HepG2 (cell line): ENCODE data around the gene DCLK1. TPM values are rescaled to one million over a fixed set of nuclear protein-coding genes. Genes with fewer than 3 reads are reported as not detected.

Experiments used
- ATAC-seq: fragments of 200-7000 bp; cut with Tn5 transposase; 3 replicates; pipeline ENCODE4 v1.9.1; 2020; ENCODE audit warnings: mild to moderate bottlenecking, moderate library complexity
- BruUV-seq: library from RNA; stranded (reverse); fragments of 400-500 nt; replicated peaks from 2 replicates; lab custom pipeline; 2021; lab: Mats Ljungman, UMichigan
- CTCF ChIA-PET: fragments of 300-600 bp; formaldehyde crosslinking; extraction: SDS; loops from one replicate; lab custom pipeline; 2021; ENCODE audit warnings: low total read pairs, inconsistent platforms, low intra/inter-chr PET ratio; lab: Yijun Ruan, JAX
- POLR2A ChIA-PET: fragments of 350-600 bp; sonication (Branson Sonifier 250); formaldehyde crosslinking; loops from one replicate; lab custom pipeline; 2020; ENCODE audit warnings: antibody characterized with exemption, inconsistent platforms; lab: Yijun Ruan, JAX
- DNase-seq: peaks from one replicate; pipeline ENCODE4 v3.0.0-alpha.2; 2015; ENCODE audit warnings: low spot score
- FAIRE-seq: peaks from 3 replicates; lab custom pipeline; 2011; peaks lifted over from hg19 to GRCh38; lab: Jason Lieb, UNC
- H2AFZ ChIP-seq: one replicate; pipeline ENCODE4 v1.6.1; 2011; ENCODE audit warnings: low read length, inconsistent platforms
- H3K27ac ChIP-seq: fragments of 300-600 bp; 3 replicates; pipeline ENCODE4 v1.8.0; 2011; ENCODE audit warnings: mixed run types, mild to moderate bottlenecking, mixed read lengths, low read length, inconsistent platforms; ENCODE audit not compliant: insufficient read depth; ENCODE audit errors: extremely low read length
- H3K27me3 ChIP-seq, 2 experiments: fragments of 200-600 bp in 1 of 2; 2 replicates in 1 of 2; 3 replicates in 1 of 2; pipeline versions ENCODE4 v1.6.0 to v1.8.0; 2011; ENCODE audit warnings: low read length in 2 of 2, mild to moderate bottlenecking in 2 of 2, moderate library complexity in 2 of 2, inconsistent platforms in 1 of 2; ENCODE audit not compliant: insufficient read depth in 2 of 2, control insufficient read depth in 1 of 2
- H3K36me3 ChIP-seq, 2 experiments: fragments of 200-600 bp in 1 of 2; replicated peaks in 1 of 2; 2 replicates in 1 of 2; 3 replicates in 1 of 2; pipeline versions ENCODE4 v1.5.1 to v1.8.0; 2011; ENCODE audit warnings: low read length in 2 of 2, inconsistent platforms in 1 of 2; ENCODE audit not compliant: insufficient read depth in 2 of 2, control insufficient read depth in 1 of 2
- H3K4me1 ChIP-seq: 2 replicates; pipeline ENCODE4 v1.5.1; 2012; ENCODE audit warnings: low read length, inconsistent platforms; ENCODE audit not compliant: insufficient read depth
- H3K4me2 ChIP-seq: 2 replicates; pipeline ENCODE4 v1.6.0; 2011; ENCODE audit warnings: low read depth, low read length, inconsistent platforms
- H3K4me3 ChIP-seq, 3 experiments: fragments of 200-600 bp in 1 of 3; sonication (generic), shearing (Covaris generic) in 1 of 3; replicated peaks in 1 of 3; 2 replicates each; pipeline ENCODE4 v1.5.1; 2011 to 2016; ENCODE audit warnings: low read length in 3 of 3, inconsistent platforms in 2 of 3, low read depth in 2 of 3, mild to moderate bottlenecking in 2 of 3, control low read depth in 1 of 3, mixed read lengths in 1 of 3; ENCODE audit not compliant: insufficient read depth in 1 of 3
- H3K79me2 ChIP-seq: one replicate; pipeline ENCODE4 v1.6.1; 2011; ENCODE audit warnings: low read length, inconsistent platforms; ENCODE audit not compliant: insufficient read depth
- H3K9ac ChIP-seq: 2 replicates; pipeline ENCODE4 v1.6.0; 2011; ENCODE audit warnings: mild to moderate bottlenecking, low read depth, low read length, inconsistent platforms; ENCODE audit not compliant: insufficient read depth
- H3K9me3 ChIP-seq: 2 replicates; pipeline ENCODE4 v1.5.1; 2012; ENCODE audit warnings: mild to moderate bottlenecking, low read length
- H4K20me1 ChIP-seq: 2 replicates; pipeline ENCODE4 v1.6.0; 2011; ENCODE audit warnings: inconsistent platforms, mild to moderate bottlenecking, low read length, moderate library complexity; ENCODE audit not compliant: insufficient read depth
- FOXA3 ChIP-seq: IDR thresholded peaks from 2 replicates; pipeline ENCODE4 v1.6.1; 2016; ENCODE audit warnings: missing genetic modification reagents, missing compliant biosample characterization
- RFX1 ChIP-seq: fragments of 450-650 bp; IDR thresholded peaks from 2 replicates; pipeline ENCODE4 v1.6.1; 2017
- SATB2 ChIP-seq: sonication (generic); formaldehyde crosslinking; IDR thresholded peaks from 2 replicates; pipeline ENCODE4 v1.5.0; 2020; ENCODE audit warnings: missing genetic modification reagents
- SOX13 ChIP-seq, 3 experiments: fragments of 450-650 bp in 1 of 3; sonication (generic) in 1 of 3; formaldehyde crosslinking in 1 of 3; IDR thresholded peaks in 2 of 3; conservative IDR thresholded peaks in 1 of 3; 2 replicates each; pipeline versions ENCODE4 v1.5.0 to v1.6.1; 2016 to 2020; ENCODE audit warnings: antibody characterized with exemption in 1 of 3, mild to moderate bottlenecking in 1 of 3, missing compliant biosample characterization in 1 of 3, missing genetic modification reagents in 1 of 3, moderate library complexity in 1 of 3
- ZNF34 ChIP-seq: sonication (generic); formaldehyde crosslinking; IDR thresholded peaks from 2 replicates; pipeline ENCODE4 v1.4.0; 2020; ENCODE audit warnings: mild to moderate bottlenecking, missing genetic modification reagents, borderline replicate concordance
- ZNF790 ChIP-seq: sonication (generic); formaldehyde crosslinking; IDR thresholded peaks from 2 replicates; pipeline ENCODE4 v1.8.0; 2022; ENCODE audit warnings: missing genetic modification reagents, mild to moderate bottlenecking, borderline replicate concordance
- WGBS: methylation state at CpG from one replicate; pipeline ENCODE4 v1.1.6; 2017; ENCODE audit warnings: low lambda C conversion rate; 5-methylcytosine and 5-hydroxymethylcytosine counted together
- in situ Hi-C: cut with HindIII; loops from 2 replicates; pipeline ENCODE4 v1.10.0; 2017; ENCODE audit warnings: low pct_unique_long_range_greater_than_20kb; ENCODE audit not compliant: extremely low pct_ligation_motif_present
- intact Hi-C: fragments of 100-400 bp; cut with micrococcal nuclease; formaldehyde crosslinking; loops from one replicate; pipeline ENCODE4 v1.10.0; 2022; ENCODE audit not compliant: unreplicated experiment
- polyA plus RNA-seq, 8 experiments: library from polyadenylated mRNA; depleted of rRNA in 3 of 8; stranded (reverse) in 7 of 8; unstranded in 1 of 8; fragments of >200 nt; fragmentation: Illumina TruSeq in 4 of 8; extraction: Trizol in 4 of 8; gene quantifications; 2 replicates each; pipeline versions ENCODE4 v1.2.1 to v1.2.3, GENCODE V29; 2011 to 2016; ENCODE audit warnings: low read depth in 4 of 8, missing spikeins in 1 of 8, mixed read lengths in 1 of 8; ENCODE audit not compliant: insufficient read depth in 1 of 8
- total RNA-seq, 5 experiments: library from RNA; depleted of rRNA; stranded (reverse); fragments of >200 nt; fragmentation: Illumina TruSeq; extraction: Trizol; gene quantifications; 2 replicates each; pipeline ENCODE4 v1.2.3, GENCODE V29; 2016; ENCODE audit warnings: low read depth in 1 of 5
- TF ChIP-seq, protein P1 (sequence below): sonication (generic); formaldehyde crosslinking; IDR thresholded peaks from 2 replicates; pipeline ENCODE4 v1.4.0; 2020; ENCODE audit warnings: missing genetic modification reagents, mild to moderate bottlenecking, borderline replicate concordance

The DCLK1 gene
- total and polyA plus RNA-seq, 2 of the 13 experiments (the other 11 are each of a cell fraction or from before 2014, with no cell fraction given), result not detected

DNA sequence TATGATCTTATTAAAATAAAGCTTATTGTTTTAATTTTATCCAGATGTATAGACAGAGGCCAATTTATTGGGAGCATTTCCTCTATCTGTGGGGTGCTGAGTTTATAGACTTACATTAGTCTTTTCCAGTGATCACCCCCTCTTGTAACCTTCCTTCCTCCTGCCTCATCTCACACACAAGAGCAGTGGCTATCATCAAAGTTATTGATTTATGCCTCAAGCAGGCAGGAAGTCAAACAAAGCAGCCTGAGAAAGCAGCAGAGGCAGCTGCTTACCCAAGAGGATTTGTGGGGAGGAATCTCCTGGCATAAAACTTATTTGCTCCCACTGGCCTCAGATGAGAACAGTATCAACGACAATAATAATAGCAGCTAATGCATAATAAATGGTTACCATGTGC is 26.3 kb upstream of the DCLK1 start:
- CTCF ChIA-PET, result no interaction called here
- ATAC-seq, result no peak

GRCh38 chr13:36154567-36155291 is 23.5 kb upstream of the DCLK1 start:
- BruUV-seq, result no TSS peak
- no peak for DNase-seq
- H3K9ac ChIP-seq, result no peak overlapping the region
- no peaks in the 10 kb centered on the region for H3K36me3 ChIP-seq
- ChIA-PET CTCF (no interaction called here), POLR2A (no interaction called here)
- intact Hi-C loops, result loop anchor here (1.0 kb wide), 1 partner anchor 24 kb away; no protein-coding TSS in a partner anchor
- in situ Hi-C loops, result no loop called here
- no peaks in the 10 kb centered on the region for H3K9me3 ChIP-seq
- TF ChIP-seq, protein P1, sequence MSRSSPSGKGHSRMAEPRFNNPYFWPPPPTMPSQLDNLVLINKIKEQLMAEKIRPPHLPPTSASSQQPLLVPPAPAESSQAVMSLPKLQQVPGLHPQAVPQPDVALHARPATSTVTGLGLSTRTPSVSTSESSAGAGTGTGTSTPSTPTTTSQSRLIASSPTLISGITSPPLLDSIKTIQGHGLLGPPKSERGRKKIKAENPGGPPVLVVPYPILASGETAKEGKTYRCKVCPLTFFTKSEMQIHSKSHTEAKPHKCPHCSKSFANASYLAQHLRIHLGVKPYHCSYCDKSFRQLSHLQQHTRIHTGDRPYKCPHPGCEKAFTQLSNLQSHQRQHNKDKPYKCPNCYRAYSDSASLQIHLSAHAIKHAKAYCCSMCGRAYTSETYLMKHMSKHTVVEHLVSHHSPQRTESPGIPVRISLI (CRISPR knock-in tag), result no peak
- no peak for TF ChIP-seq RFX1
- ATAC-seq, result no peak
- no peak overlapping the region for H2AFZ ChIP-seq
- no peaks in the 10 kb centered on the region for H3K79me2 ChIP-seq
- H3K4me2 ChIP-seq, result no peak overlapping the region
- 32% methylated on average over 15 of the region's 35 CpGs for WGBS
- FAIRE-seq, result no peak
- no peaks in the 10 kb centered on the region for H4K20me1 ChIP-seq
- H3K27me3 ChIP-seq, result no peaks in the 10 kb centered on the region
- H3K4me1 ChIP-seq, result no peaks in the 10 kb centered on the region
- no peak overlapping the region for H3K4me3 ChIP-seq
- no peak overlapping the region for H3K27ac ChIP-seq

More for the DNA sequence above, 26.3 kb upstream of the DCLK1 start:
- FAIRE-seq (no peak), DNase-seq (no peak)
- intact Hi-C loops (no loop called here), in situ Hi-C loops (no loop called here)
- H4K20me1 ChIP-seq, result no peaks in the 10 kb centered on the region
- WGBS, result 0% methylated on average over 1 of the region's 1 CpG
- H2AFZ ChIP-seq, result no peak overlapping the region
- no peaks in the 10 kb centered on the region for H3K4me1 ChIP-seq
- BruUV-seq, result no TSS peak
- no peaks in the 10 kb centered on the region for H3K79me2 ChIP-seq
- H3K9ac ChIP-seq, result no peak overlapping the region
- no peaks in the 10 kb centered on the region for H3K36me3 ChIP-seq
- no peak overlapping the region for H3K4me2 ChIP-seq
- TF ChIP-seq SOX13 (IDR thresholded peaks at IDR 0.05) (no peak), SOX13 (CRISPR knock-in tag; conservative IDR thresholded peaks at IDR 0.05 in 1 of 2, IDR thresholded peaks at IDR 0.05 in 1 of 2) (no peak), FOXA3 (CRISPR knock-in tag) (no peak), ZNF34 (CRISPR knock-in tag) (no peak), ZNF790 (CRISPR knock-in tag) (no peak), SATB2 (CRISPR knock-in tag) (no peak)
- TF ChIP-seq, all 625 proteins: peak for 0
- Histone ChIP-seq H3K27ac (no peak overlapping the region), H3K9me3 (no peaks in the 10 kb centered on the region), H3K4me3 (no peak overlapping the region), H3K27me3 (no peaks in the 10 kb centered on the region)
- POLR2A ChIA-PET, result no interaction called here
